ENCODE results near the gene PRKCE. TPM values are rescaled to one million over a fixed set of nuclear protein-coding genes. Genes with fewer than 3 reads are reported as not detected.

The PRKCE gene
- total RNA-seq, 2 donors from 2014 or later = 7.3 to 20.8 TPM

GRCh38 chr2:45739796-45740485 is 88.5 kb downstream of the PRKCE start:
- H3K27ac ChIP-seq = no peak overlapping the region
- H3K27me3 ChIP-seq = no peaks in the 10 kb centered on the region
- TF ChIP-seq POLR2A (IDR thresholded peaks at IDR 0.05) (no peak), CTCF (IDR thresholded peaks at IDR 0.05) (no peak)
- intact Hi-C loops (cut with DNase I) = no loop called here
- H3K4me1 ChIP-seq = no peaks in the 10 kb centered on the region
- no peak for DNase-seq
- H3K9me3 ChIP-seq = no peaks in the 10 kb centered on the region
- no peak for ATAC-seq
- H3K36me3 ChIP-seq (replicated peaks in 1 of 2; ENCODE audit: insufficient read depth in 1 of 2, low read depth in 2 of 2) = no peaks in the 10 kb centered on the region
- H3K4me3 ChIP-seq = no peak overlapping the region

- TF ChIP-seq CTCF (IDR thresholded peaks at IDR 0.05) (no peak), POLR2A (IDR thresholded peaks at IDR 0.05) (no peak)
- ATAC-seq = peak; percentile 27
- 40% methylated on average over 1 to 7 of the region's 7 CpGs for WGBS, 2 donors
- H3K9me3 ChIP-seq = no peaks in the 10 kb centered on the region
- intact Hi-C loops (cut with DNase I) = no loop called here
- no peaks in the 10 kb centered on the region for H3K36me3 ChIP-seq (replicated peaks in 1 of 2; ENCODE audit: insufficient read depth in 1 of 2, low read depth in 2 of 2)
- H3K4me1 ChIP-seq = peaks cover 5% of the 10 kb centered on the region
- no peaks in the 10 kb centered on the region for H3K27me3 ChIP-seq
- peak; percentile 21 to 55 (median 40) for DNase-seq
- H3K4me3 ChIP-seq = no peak overlapping the region
- H3K27ac ChIP-seq = no peak overlapping the region
Observed at GRCh38 chr2:45741161-45741850, 89.8 kb downstream of the PRKCE start.

GRCh38 chr2:45743531-45744396 is 92.3 kb downstream of the PRKCE start:
- peaks cover 5% of the 10 kb centered on the region for H3K4me1 ChIP-seq
- WGBS, 2 donors = 74 to 79% methylated on average over 12 of the region's 12 CpGs
- TF ChIP-seq POLR2A (IDR thresholded peaks at IDR 0.05) (no peak), CTCF (IDR thresholded peaks at IDR 0.05) (no peak)
- no peak overlapping the region for H3K27ac ChIP-seq
- H3K9me3 ChIP-seq = no peaks in the 10 kb centered on the region
- no peaks in the 10 kb centered on the region for H3K36me3 ChIP-seq (replicated peaks in 1 of 2; ENCODE audit: insufficient read depth in 1 of 2, low read depth in 2 of 2)
- ATAC-seq (peak; percentile 61), DNase-seq (peak in 2 of 4 donors; percentile 17 to 27)
- intact Hi-C loops (cut with DNase I) = no loop called here
- H3K27me3 ChIP-seq = no peaks in the 10 kb centered on the region
- no peak overlapping the region for H3K4me3 ChIP-seq

- 64 to 76% methylated on average over 5 of the region's 5 CpGs for WGBS, 2 donors
- no peak overlapping the region for H3K4me3 ChIP-seq
- TF ChIP-seq CTCF (IDR thresholded peaks at IDR 0.05) = no peak
- TF ChIP-seq POLR2A (IDR thresholded peaks at IDR 0.05) = no peak
- peaks cover 5% of the 10 kb centered on the region for H3K4me1 ChIP-seq
- ATAC-seq (no peak), DNase-seq (no peak)
- no peaks in the 10 kb centered on the region for H3K9me3 ChIP-seq
- no peaks in the 10 kb centered on the region for H3K27me3 ChIP-seq
- intact Hi-C loops (cut with DNase I) = no loop called here
- no peaks in the 10 kb centered on the region for H3K36me3 ChIP-seq (replicated peaks in 1 of 2; ENCODE audit: insufficient read depth in 1 of 2, low read depth in 2 of 2)
- peak overlapping the region in 1 of 4 donors; percentile 24 for H3K27ac ChIP-seq
Observed at GRCh38 chr2:45745231-45745630, 93.8 kb downstream of the PRKCE start.

Measured in body of pancreas (tissue), 4 donors.